Stimulated activated CD8-positive, alpha-beta memory T cell treated with anti-CD3 and anti-CD28 coated beads, Interleukin-7, amount 100 ng/mL, for 24 hours (primary cell): ENCODE results near the gene GOLT1A.

ENCODE experiments used
- DNase-seq: peaks from one replicate; pipeline ENCODE4 v3.0.0-alpha.2; 2020; ENCODE audit warnings: low read depth

GOLT1A gene

GRCh38 chr1:204190212-204191211 is 23.3 kb downstream of the GOLT1A start:
- no peak for DNase-seq

DNA sequence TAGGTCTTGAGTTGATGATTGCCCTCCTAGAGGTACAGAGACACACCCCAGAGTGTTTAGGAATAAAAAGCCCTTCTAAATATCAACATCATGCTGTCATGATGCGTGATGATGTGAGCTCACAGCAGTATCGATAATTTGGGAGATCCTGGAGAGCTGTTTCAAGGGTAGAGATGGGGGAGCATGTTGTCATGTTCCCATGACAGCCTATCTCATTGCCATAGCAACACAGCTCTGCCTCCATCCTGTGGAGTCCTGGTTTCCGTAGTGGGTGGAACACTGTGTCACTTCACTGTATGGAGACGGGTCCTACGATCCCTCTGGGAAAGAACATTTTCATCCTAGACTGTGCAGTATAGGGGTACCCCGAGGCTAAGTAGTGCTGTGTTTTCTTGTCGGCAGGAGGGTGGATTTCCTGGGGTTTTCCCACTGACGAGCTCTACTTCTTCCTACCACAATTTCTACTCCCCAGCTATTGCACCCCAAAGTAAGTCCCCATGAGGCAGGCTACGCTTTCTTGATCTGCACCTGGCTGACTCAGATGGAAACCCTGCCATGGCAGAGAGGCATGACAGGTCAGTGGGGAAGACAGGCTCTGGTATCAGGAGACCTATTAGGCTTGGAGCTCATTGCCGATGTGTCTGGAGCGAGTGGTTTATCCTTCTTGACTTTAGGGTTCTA is 24.7 kb downstream of the GOLT1A start:
- DNase-seq: no peak

DNA sequence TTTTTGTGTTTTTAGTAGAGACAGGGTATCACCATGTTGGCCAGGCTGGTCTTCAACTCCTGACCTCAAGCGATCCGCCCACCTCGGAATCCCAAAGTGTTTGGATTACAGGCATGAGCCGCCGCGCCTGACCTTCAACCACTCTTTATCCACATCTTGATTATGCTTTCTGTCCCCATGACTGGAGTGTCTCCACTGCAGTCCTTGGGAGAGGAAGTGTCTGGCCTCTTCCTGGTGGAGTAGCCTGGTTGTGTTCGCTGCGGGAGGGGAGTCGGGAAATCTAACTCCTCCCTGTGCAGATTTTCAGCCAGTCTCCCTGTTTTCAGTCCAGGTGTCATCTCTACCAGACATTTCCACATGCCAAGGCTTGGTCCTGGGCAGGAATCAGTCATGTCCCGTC is 27.2 kb downstream of the GOLT1A start:
- DNase-seq: no peak

DNA sequence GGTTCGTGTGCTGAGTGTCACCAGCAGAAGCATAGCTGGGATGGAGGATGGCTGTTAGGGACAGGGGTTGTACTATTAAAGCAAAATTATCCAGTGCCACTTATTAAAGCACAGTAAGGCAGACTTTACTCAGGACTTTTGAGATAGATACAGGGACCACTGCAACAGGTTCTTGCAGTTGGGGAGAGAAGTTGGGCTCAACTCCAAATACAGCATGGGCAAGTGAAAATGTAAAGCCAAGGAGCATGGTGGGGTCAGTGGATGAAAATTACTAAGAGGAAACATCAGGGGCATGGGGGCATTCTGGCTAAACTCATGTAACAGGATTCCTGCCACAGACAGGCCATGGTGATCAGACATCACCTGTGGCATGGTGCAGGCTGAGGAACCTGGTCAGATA is 32.7 kb downstream of the GOLT1A start:
- no peak for DNase-seq

- no peak for DNase-seq
These were observed 33.7 kb downstream of the GOLT1A start for GRCh38 chr1:204180133-204180532.

GRCh38 chr1:204178487-204179281 is 35.1 kb downstream of the GOLT1A start:
- no peak for DNase-seq

- DNase-seq: no peak
These were observed 36.7 kb downstream of the GOLT1A start for GRCh38 chr1:204177133-204177532.

DNA sequence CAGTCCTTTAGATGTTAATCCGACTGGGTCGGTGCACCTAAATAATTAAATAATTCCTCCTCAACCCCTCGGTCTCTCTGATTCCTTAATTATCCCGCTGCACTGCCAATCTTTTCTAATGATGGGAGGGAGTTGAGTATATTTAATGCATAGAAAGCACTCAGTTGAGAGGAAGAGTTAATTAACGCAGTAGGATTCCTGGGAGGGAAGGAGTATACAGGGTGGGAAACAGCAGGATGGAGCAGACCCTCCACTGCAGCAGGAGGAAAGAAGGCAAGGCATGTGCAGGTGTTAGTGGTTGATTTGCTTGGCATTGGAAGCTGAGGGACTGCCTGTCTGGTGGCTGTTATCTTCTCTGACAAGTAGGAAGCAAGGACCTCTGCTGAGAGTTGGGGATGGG is 37.7 kb downstream of the GOLT1A start:
- no peak for DNase-seq

DNA sequence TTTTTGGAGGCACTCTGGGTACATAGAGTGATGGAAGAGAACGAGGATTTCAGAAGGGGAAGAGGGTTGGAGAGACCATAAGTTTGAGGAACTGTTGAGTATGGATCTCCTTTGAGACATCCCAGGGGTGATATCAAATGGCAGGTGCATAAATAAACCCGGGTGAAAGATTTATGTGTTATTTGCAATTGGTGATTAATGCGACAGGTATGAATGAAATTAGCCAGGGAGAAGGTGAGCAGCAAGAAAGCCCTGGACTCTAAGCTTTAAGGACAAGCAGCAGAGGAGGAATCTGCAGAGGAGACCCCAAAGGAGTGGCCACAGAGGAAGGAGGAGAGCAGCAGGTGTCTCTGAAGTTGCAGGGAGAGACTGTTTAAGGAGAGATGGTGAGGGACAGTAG is 38.8 kb downstream of the GOLT1A start:
- DNase-seq: no peak

GRCh38 chr1:204172404-204173029 is 41.3 kb downstream of the GOLT1A start:
- DNase-seq: no peak

DNA sequence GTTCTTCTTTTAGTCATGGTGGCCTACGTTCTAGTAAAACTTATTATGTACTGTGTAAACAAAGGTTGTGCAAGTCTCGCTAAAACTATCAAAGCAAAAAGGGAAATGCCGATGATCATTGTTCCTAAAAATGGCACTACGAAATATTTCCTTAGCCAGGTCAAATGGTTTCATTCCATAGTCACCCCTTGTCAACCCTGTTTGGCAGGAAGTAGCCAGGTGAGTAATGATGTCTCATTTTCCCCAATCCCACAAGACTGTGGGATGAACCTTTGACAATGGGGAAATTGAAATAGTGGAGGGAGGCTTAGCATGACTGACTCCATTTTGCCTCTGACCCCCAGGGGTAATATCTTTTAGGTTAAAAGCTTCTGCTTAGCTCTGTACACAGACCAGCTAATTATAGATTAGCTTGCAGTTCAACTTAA is 42.0 kb downstream of the GOLT1A start:
- no peak for DNase-seq

- DNase-seq: no peak
These were observed 43.2 kb downstream of the GOLT1A start for GRCh38 chr1:204170494-204171155.

- DNase-seq: no peak
These were observed 43.9 kb downstream of the GOLT1A start for GRCh38 chr1:204169858-204170257.

DNA sequence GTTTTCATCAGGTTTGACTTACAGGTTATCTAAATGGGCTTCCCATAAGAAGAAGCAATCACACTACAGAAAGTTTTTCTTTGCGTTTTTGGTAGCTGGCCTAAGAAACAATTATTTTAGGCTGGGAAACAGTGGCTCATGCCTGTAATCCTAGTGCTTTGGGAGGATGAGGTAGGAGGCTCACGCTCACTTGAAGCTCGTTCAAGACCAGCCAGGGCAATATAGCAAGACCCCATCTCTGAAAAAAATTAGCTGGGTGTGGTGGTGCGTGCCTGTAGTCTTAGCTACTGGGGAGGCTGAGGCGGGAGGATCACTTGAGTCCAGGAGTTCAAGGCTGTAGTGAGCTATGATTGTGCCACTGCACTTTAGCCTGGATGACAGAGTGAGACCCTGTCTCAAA is 46.1 kb downstream of the GOLT1A start:
- no peak for DNase-seq

- no peak for DNase-seq
These were observed 47.6 kb downstream of the GOLT1A start, which contains the start of gene REN for GRCh38 chr1:204166219-204166618. REN (minus strand) TSS chr1:204166337; CDS start chr1:204166293, 44 bp downstream.

DNA sequence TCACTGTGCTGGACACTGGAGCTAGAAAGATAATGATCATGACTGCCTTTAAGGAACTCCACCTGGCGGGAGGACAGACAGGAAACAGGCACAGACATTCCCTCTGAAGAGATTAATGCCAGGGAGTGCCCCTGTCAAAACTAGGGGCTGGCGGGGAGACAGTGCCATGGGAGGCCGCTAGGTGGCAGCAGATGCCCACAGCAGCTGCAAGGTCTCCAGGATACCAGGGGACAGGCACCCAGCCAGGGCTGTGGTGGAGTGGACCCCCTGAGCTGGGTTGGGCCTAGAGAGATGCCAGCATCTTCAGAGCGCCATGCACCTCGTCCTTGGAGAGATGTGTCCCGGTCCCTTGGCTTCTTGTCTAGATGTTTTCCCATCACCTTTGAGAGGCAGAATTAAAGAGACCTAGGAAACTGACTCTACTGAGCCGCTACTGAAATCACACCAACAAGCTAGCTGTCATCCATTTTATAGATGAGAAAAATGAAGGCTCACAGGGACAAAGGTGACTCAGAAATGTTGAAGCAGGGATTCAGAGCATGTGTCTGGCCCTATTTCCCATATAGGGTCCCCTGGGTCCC is 51.2 kb downstream of the GOLT1A start:
- DNase-seq: peak; percentile 67

- DNase-seq: no peak
These were observed 51.9 kb downstream of the GOLT1A start for GRCh38 chr1:204161609-204162493.

GRCh38 chr1:204157962-204158361 is 55.8 kb downstream of the GOLT1A start:
- DNase-seq: no peak

DNA sequence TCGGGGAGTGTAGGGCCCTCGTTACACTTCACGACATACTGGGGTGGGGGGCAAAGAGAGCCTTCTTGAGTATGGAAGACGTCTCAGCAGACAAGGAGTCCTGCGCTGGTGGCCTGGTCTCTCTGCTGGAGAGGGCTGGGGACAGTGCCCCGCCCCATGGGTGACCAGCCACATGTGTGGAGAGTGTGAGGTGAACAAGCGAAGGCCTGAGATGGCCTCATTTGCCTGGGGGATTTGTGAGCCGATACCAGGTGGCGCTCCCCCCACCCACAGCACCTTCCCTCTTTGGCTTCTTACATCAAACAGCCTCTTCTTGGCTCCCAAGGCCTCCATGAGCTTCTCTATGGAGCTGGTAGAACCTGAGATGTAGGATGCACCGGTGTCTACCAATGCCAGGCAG is 57.9 kb downstream of the GOLT1A start:
- no peak for DNase-seq
